GM06990 (cell line): ENCODE results near the gene MICAL3.

Experiments
- DNase-seq: peaks from one replicate; pipeline ENCODE4 v3.0.0-alpha.2; 2011; ENCODE audit not compliant: insufficient read length; ENCODE audit errors: extremely low read depth
- H3K27me3 ChIP-seq: replicated peaks from 2 replicates; pipeline ENCODE4 v1.6.0; 2011; ENCODE audit warnings: low read length; ENCODE audit not compliant: control insufficient read depth, insufficient read depth
- H3K36me3 ChIP-seq: 2 replicates; pipeline ENCODE4 v1.5.1; 2011; ENCODE audit warnings: low read length; ENCODE audit not compliant: control insufficient read depth, insufficient read depth
- H3K4me3 ChIP-seq: replicated peaks from 2 replicates; pipeline ENCODE4 v1.5.1; 2011; ENCODE audit warnings: low read depth, mild to moderate bottlenecking, control low read depth, low read length
- CTCF ChIP-seq: IDR thresholded peaks from 2 replicates; pipeline ENCODE4 v1.5.1; 2011; ENCODE audit warnings: low read length, control low read depth, mild to moderate bottlenecking, inconsistent platforms; ENCODE audit not compliant: insufficient read depth, poor library complexity, severe bottlenecking

Gene MICAL3

GRCh38 chr22:17783312-17783711 is 241.0 kb downstream of the MICAL3 start:
- Histone ChIP-seq H3K27me3 (no peaks in the 10 kb centered on the region), H3K36me3 (no peaks in the 10 kb centered on the region), H3K4me3 (no peak overlapping the region)
- DNase-seq = peak; percentile 13
- TF ChIP-seq CTCF = no peak

GRCh38 chr22:17782621-17783020 is 241.7 kb downstream of the MICAL3 start:
- no peak for TF ChIP-seq CTCF
- Histone ChIP-seq H3K36me3 (no peaks in the 10 kb centered on the region), H3K27me3 (no peaks in the 10 kb centered on the region), H3K4me3 (no peak overlapping the region)
- DNase-seq = no peak

- no peak overlapping the region for H3K4me3 ChIP-seq
- H3K27me3 ChIP-seq = no peaks in the 10 kb centered on the region
- no peak for TF ChIP-seq CTCF
- peak; percentile 26 for DNase-seq
- no peaks in the 10 kb centered on the region for H3K36me3 ChIP-seq
Observed at GRCh38 chr22:17782158-17782557, 242.2 kb downstream of the MICAL3 start.

GRCh38 chr22:17781319-17782031 is 242.9 kb downstream of the MICAL3 start:
- Histone ChIP-seq H3K36me3 (no peaks in the 10 kb centered on the region), H3K4me3 (no peak overlapping the region), H3K27me3 (no peaks in the 10 kb centered on the region)
- TF ChIP-seq CTCF = no peak
- peak; percentile 79 for DNase-seq

GRCh38 chr22:17780741-17781318 is 243.5 kb downstream of the MICAL3 start:
- TF ChIP-seq CTCF = peak; percentile 23
- no peaks in the 10 kb centered on the region for H3K36me3 ChIP-seq
- H3K27me3 ChIP-seq = no peaks in the 10 kb centered on the region
- H3K4me3 ChIP-seq = no peak overlapping the region
- DNase-seq = peak; percentile 48
